Stimulated activated effector memory CD8-positive, alpha-beta T cell treated with anti-CD3 and anti-CD28 coated beads, Interleukin-12 subunit alpha, Interleukin-12 subunit beta, amount 100 ng/mL, for 72 hours (primary cell): ENCODE measurements around the gene KPNA3.

Experiments used
- ATAC-seq: fragments of 150-1000 bp; cut with Tn5 transposase; 2 replicates; pipeline ENCODE4 v1.10.0; 2021
- DNase-seq, 2 donors: peaks; one replicate each; pipeline ENCODE4 v3.0.0; 2021 to 2022; ENCODE audit warnings: low spot score in 2 of 2
- H3K27ac Mint-ChIP-seq: one replicate; pipeline ENCODE4 v1.8.0; 2022; ENCODE audit warnings: mild to moderate bottlenecking, mixed read lengths
- H3K36me3 Mint-ChIP-seq: one replicate; pipeline ENCODE4 v1.8.0; 2022; ENCODE audit warnings: mild to moderate bottlenecking, mixed read lengths
- H3K4me1 Mint-ChIP-seq: one replicate; pipeline ENCODE4 v1.8.0; 2022; ENCODE audit warnings: mixed read lengths
- H3K4me3 Mint-ChIP-seq: one replicate; pipeline ENCODE4 v1.8.0; 2022; ENCODE audit warnings: mild to moderate bottlenecking, mixed read lengths
- H3K9me3 Mint-ChIP-seq: one replicate; pipeline ENCODE4 v1.8.0; 2022; ENCODE audit warnings: mixed read lengths

Gene KPNA3, protein sequence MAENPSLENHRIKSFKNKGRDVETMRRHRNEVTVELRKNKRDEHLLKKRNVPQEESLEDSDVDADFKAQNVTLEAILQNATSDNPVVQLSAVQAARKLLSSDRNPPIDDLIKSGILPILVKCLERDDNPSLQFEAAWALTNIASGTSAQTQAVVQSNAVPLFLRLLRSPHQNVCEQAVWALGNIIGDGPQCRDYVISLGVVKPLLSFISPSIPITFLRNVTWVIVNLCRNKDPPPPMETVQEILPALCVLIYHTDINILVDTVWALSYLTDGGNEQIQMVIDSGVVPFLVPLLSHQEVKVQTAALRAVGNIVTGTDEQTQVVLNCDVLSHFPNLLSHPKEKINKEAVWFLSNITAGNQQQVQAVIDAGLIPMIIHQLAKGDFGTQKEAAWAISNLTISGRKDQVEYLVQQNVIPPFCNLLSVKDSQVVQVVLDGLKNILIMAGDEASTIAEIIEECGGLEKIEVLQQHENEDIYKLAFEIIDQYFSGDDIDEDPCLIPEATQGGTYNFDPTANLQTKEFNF

GRCh38 chr13:49792550-49793324 lies at the start of gene KPNA3:
KPNA3 (minus strand) TSS chr13:49792682; CDS start chr13:49792506, 176 bp downstream.
- Mint-ChIP-seq H3K27ac (peak within 1 kb of the TSS; percentile 96), H3K9me3 (no peaks in the 10 kb centered on the region), H3K36me3 (peaks cover 25% of the 10 kb centered on the region), H3K4me3 (peak within 1 kb of the TSS; percentile 88), H3K4me1 (peaks cover 34% of the 10 kb centered on the region)
- ATAC-seq, result peak; percentile 95
- peak; percentile 75 to 93 for DNase-seq

DNA sequence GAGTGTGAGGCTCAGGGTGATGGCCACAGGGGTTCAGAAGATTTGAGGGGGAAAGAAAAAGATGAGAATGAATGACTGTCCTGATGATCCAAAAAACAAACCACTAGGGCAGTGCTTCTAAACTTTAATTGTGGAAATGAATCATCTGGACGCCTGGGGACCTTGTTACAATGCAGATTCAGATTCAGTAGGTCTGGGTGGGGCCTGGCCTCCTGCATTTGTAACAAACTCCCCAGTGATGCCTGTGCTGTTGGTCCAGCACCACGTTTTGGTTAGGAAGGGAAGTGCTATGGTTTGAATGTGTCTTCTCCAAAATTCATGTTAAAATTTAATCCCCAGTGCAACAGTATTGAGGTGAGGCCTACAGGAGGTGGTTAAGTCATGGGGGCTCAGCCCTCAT lies 49.5 kb upstream of the KPNA3 start:
- H3K4me3 Mint-ChIP-seq, result no peak overlapping the region
- no peak overlapping the region for H3K27ac Mint-ChIP-seq
- H3K36me3 Mint-ChIP-seq, result no peaks in the 10 kb centered on the region

DNA sequence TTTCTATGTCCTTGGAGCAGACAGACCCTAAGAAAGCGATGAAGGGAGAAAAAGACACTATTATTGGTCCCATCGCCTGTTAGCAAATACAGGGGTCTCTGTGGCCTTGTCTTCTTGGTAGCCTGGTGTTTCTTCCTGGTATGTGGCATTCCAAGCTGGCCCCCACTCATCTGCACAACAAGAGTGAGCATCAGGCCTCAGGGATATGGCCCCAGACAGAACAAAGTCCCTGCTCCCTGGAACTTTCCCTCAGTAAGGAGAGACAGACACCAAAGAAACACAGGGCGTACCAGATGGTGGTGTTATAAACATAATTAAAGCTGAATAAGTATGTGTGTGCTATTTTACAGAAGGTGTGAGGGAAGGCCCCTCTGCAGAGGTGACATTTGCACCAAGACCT lies 48.2 kb upstream of the KPNA3 start:
- Mint-ChIP-seq H3K4me3 (no peak overlapping the region), H3K9me3 (no peaks in the 10 kb centered on the region), H3K27ac (no peak overlapping the region), H3K36me3 (no peaks in the 10 kb centered on the region), H3K4me1 (no peaks in the 10 kb centered on the region)
- ATAC-seq (no peak), DNase-seq (no peak)

More for the DNA sequence above, 49.5 kb upstream of the KPNA3 start:
- no peak for ATAC-seq
- H3K9me3 Mint-ChIP-seq, result no peaks in the 10 kb centered on the region
- no peaks in the 10 kb centered on the region for H3K4me1 Mint-ChIP-seq
- DNase-seq, result no peak

GRCh38 chr13:49840266-49840665 lies 47.8 kb upstream of the KPNA3 start:
- Mint-ChIP-seq H3K36me3 (no peaks in the 10 kb centered on the region), H3K27ac (no peak overlapping the region), H3K4me1 (no peaks in the 10 kb centered on the region), H3K4me3 (no peak overlapping the region), H3K9me3 (no peaks in the 10 kb centered on the region)
- no peak for ATAC-seq
- DNase-seq, result no peak

DNA sequence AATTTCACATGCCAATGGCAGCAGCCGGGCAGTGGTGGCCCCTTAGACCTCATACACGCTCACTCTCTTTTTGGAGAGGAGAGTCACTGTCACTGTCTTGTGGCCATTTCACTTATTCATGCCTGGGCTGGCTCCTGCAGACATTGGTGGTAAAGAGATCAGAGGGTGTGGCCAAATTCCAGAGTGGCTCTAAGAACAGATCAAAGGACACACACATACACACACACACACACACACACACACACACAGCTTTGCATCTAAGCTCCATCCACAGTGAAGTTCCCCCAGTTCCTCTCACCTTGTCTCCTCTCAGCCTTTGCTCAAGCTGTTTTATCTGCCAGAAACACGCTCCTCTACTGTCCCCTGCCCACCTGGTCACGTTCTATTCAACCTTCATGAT lies 46.5 kb upstream of the KPNA3 start:
- Mint-ChIP-seq H3K9me3 (no peaks in the 10 kb centered on the region), H3K4me1 (no peaks in the 10 kb centered on the region), H3K36me3 (no peaks in the 10 kb centered on the region), H3K4me3 (no peak overlapping the region), H3K27ac (no peak overlapping the region)
- DNase-seq, result no peak
- no peak for ATAC-seq

- Mint-ChIP-seq H3K4me3 (no peak overlapping the region), H3K27ac (no peak overlapping the region), H3K36me3 (no peaks in the 10 kb centered on the region), H3K9me3 (peaks cover 3% of the 10 kb centered on the region), H3K4me1 (no peaks in the 10 kb centered on the region)
- no peak for ATAC-seq
- no peak for DNase-seq
Observed at GRCh38 chr13:49836516-49836915, 44.0 kb upstream of the KPNA3 start.

- H3K9me3 Mint-ChIP-seq, result peaks cover 9% of the 10 kb centered on the region
- H3K27ac Mint-ChIP-seq, result no peak overlapping the region
- ATAC-seq (no peak), DNase-seq (no peak)
- no peak overlapping the region for H3K4me3 Mint-ChIP-seq
- H3K4me1 Mint-ChIP-seq, result no peaks in the 10 kb centered on the region
- H3K36me3 Mint-ChIP-seq, result no peaks in the 10 kb centered on the region
Observed at GRCh38 chr13:49833402-49833801, 40.9 kb upstream of the KPNA3 start.

- no peak for ATAC-seq
- H3K4me3 Mint-ChIP-seq, result no peak overlapping the region
- H3K36me3 Mint-ChIP-seq, result no peaks in the 10 kb centered on the region
- no peak for DNase-seq
- H3K4me1 Mint-ChIP-seq, result no peaks in the 10 kb centered on the region
- no peak overlapping the region for H3K27ac Mint-ChIP-seq
- H3K9me3 Mint-ChIP-seq, result peaks cover 9% of the 10 kb centered on the region
Observed at GRCh38 chr13:49831455-49831854, 39.0 kb upstream of the KPNA3 start.

DNA sequence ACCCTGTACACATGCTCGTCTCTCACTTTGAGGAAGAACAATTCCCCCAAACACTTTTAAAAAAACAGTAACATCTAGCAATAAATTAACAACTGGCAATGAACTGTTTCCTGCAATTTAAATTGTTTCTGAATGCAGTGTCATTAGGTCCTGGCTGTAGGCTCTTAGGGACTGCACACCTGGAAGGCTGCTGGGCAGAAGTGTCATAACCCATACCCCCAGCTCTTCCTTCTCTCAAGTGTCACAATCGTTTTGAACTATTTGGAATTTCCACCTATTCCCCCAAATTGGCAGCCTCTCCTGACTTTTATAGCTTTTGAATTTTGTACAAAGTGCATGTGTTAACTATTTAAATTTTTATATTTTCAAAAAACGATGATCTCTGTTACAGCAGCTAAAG lies 38.2 kb upstream of the KPNA3 start:
- no peak for ATAC-seq
- Mint-ChIP-seq H3K4me1 (no peaks in the 10 kb centered on the region), H3K4me3 (no peak overlapping the region), H3K36me3 (no peaks in the 10 kb centered on the region), H3K27ac (no peak overlapping the region), H3K9me3 (peaks cover 9% of the 10 kb centered on the region)
- no peak for DNase-seq

GRCh38 chr13:49829715-49830114 lies 37.2 kb upstream of the KPNA3 start:
- Mint-ChIP-seq H3K4me3 (no peak overlapping the region), H3K4me1 (no peaks in the 10 kb centered on the region), H3K36me3 (no peaks in the 10 kb centered on the region), H3K9me3 (peaks cover 9% of the 10 kb centered on the region), H3K27ac (no peak overlapping the region)
- ATAC-seq (no peak), DNase-seq (no peak)

DNA sequence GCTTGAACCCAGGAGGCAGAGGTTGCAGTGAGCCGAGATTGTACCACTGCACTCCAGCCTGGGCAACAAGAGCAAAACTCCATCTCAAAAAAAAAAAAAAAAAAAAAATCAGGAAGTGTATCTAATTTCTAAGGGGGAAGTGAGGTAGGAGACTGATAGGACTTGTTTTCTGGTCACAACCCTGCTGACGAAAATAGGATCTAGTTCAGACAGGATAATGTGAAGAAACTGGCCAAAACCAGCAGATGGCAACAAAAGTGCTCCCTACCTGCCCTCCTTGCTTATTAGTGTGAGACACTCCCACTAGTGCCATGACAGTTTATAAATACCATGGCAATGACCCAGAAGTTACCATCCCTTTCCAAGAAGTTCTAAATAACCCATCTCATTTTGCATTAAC lies 36.0 kb upstream of the KPNA3 start:
- ATAC-seq (no peak), DNase-seq (no peak)
- Mint-ChIP-seq H3K4me1 (no peaks in the 10 kb centered on the region), H3K27ac (no peak overlapping the region), H3K36me3 (no peaks in the 10 kb centered on the region), H3K9me3 (peaks cover 9% of the 10 kb centered on the region), H3K4me3 (no peak overlapping the region)

DNA sequence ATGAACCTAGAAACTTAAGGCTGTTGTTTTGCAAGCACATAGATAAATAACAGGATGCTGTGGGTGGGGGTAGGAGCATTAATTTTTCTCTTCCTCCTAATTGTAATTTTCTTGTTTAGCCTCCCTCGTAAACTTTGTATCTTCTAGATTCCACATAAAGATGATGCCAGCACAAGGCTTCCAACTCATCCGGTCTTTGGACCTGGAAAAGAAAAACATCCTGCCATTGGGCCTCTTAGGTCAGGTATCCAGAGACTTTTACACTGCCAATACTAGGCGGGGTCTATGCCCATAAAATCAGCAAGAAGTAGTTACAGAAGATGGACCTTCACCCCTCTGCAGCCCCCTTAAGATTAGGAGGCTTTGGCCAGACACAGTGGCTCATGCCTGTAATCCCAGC lies 35.4 kb upstream of the KPNA3 start:
- H3K9me3 Mint-ChIP-seq, result peaks cover 9% of the 10 kb centered on the region
- no peak for DNase-seq
- no peak for ATAC-seq
- H3K36me3 Mint-ChIP-seq, result no peaks in the 10 kb centered on the region
- H3K27ac Mint-ChIP-seq, result no peak overlapping the region
- no peaks in the 10 kb centered on the region for H3K4me1 Mint-ChIP-seq
- no peak overlapping the region for H3K4me3 Mint-ChIP-seq

DNA sequence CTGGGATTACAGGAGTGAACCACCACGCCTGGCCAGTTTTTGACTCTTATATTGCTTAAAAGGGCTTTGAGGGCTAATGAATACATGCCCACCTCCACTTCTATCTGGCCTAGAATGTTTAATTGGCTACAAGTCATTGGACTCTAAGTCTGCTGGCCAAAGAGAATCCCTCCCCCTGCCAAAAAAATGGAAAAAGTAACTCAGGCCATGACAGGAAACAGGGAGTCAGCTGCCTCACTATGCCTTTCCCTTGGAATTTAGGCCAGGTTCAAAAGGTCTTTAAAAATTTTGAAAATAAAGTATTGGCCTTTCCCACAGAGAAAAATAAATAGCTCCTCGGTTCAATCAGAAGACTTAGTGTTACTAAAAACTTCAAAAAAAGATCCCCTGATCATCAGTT lies 34.9 kb upstream of the KPNA3 start:
- Mint-ChIP-seq H3K4me3 (no peak overlapping the region), H3K4me1 (no peaks in the 10 kb centered on the region), H3K9me3 (peaks cover 5% of the 10 kb centered on the region), H3K27ac (no peak overlapping the region), H3K36me3 (no peaks in the 10 kb centered on the region)
- DNase-seq (no peak), ATAC-seq (no peak)

- Mint-ChIP-seq H3K9me3 (no peaks in the 10 kb centered on the region), H3K4me3 (no peak overlapping the region), H3K36me3 (no peaks in the 10 kb centered on the region), H3K4me1 (no peaks in the 10 kb centered on the region), H3K27ac (no peak overlapping the region)
- DNase-seq (no peak), ATAC-seq (no peak)
Observed at GRCh38 chr13:49821216-49822009, 28.9 kb upstream of the KPNA3 start.

DNA sequence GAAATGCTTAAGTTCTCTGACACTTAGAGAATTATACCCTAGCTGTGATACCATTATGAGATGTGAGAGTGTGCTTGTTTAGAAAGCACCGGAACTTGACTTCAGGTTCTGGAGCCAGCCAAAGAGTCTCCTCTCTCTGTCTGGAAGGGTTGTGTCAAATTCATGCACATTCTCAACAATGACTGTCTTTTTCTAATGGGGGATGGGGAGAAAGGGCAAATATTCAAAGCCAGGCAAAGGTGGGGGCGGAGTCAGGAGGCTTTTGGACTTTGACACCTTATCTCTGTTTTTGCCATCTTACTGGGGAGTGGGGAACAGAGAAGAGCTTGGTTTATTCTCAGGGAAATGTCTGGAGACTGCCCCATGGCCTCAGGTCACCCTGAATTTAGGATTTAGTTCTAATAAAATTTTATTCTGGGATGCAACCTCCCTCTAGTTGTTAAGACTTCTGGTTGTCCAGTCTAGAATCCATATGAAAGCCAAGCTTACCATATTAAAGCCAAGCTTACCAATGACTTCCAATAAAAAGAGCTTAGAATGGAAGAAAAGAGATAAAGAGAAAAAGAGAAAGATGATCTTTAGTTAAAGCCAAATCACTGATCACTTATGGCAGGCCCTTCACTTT lies 28.2 kb upstream of the KPNA3 start:
- Mint-ChIP-seq H3K9me3 (no peaks in the 10 kb centered on the region), H3K4me1 (no peaks in the 10 kb centered on the region), H3K4me3 (no peak overlapping the region), H3K36me3 (no peaks in the 10 kb centered on the region), H3K27ac (no peak overlapping the region)
- no peak for DNase-seq
- no peak for ATAC-seq
